ENCODE results near the gene FAF2.

DNA sequence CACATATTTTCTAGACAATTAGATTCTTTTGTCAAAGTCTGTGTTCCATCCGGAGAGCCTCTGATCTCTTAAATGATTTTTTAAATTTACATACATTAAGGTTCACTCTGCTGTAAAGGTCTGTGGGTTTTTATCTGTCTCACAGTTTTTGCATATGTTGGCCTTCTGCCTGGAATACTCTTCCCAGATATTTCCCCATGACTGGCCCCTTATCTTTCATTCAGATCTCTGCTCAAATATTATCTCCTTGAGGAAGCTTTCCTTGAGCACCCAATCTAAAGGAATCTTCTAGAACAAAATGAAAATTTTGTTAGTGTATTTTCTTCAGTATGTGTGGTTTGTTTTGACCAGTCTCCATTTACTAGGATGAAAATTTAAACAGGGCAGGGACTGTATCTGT lies 26.3 kb downstream of the FAF2 start:
- TF ChIP-seq, protein P1, sequence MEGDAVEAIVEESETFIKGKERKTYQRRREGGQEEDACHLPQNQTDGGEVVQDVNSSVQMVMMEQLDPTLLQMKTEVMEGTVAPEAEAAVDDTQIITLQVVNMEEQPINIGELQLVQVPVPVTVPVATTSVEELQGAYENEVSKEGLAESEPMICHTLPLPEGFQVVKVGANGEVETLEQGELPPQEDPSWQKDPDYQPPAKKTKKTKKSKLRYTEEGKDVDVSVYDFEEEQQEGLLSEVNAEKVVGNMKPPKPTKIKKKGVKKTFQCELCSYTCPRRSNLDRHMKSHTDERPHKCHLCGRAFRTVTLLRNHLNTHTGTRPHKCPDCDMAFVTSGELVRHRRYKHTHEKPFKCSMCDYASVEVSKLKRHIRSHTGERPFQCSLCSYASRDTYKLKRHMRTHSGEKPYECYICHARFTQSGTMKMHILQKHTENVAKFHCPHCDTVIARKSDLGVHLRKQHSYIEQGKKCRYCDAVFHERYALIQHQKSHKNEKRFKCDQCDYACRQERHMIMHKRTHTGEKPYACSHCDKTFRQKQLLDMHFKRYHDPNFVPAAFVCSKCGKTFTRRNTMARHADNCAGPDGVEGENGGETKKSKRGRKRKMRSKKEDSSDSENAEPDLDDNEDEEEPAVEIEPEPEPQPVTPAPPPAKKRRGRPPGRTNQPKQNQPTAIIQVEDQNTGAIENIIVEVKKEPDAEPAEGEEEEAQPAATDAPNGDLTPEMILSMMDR (IDR thresholded peaks at IDR 0.05) = no peak
- TF ChIP-seq ZFX (IDR thresholded peaks at IDR 0.05; ENCODE audit: borderline replicate concordance) = no peak

Measured in 22Rv1 (cell line).